Epithelial cell of esophagus (primary cell): Measurements from ENCODE around the gene AGAP3.

Source experiments
- DNase-seq: peaks from one replicate; pipeline ENCODE4 v3.0.0; 2010; ENCODE audit warnings: low read depth
- H3K4me3 ChIP-seq: 2 replicates; pipeline ENCODE4 v1.5.1; 2011; ENCODE audit warnings: mild to moderate bottlenecking, low read length, control low read depth
- TF ChIP-seq, protein P1 (sequence below): IDR thresholded peaks from 2 replicates; pipeline ENCODE4 v1.5.1; 2011; ENCODE audit warnings: low read depth, mild to moderate bottlenecking, low read length, control low read depth, inconsistent platforms; ENCODE audit not compliant: insufficient read depth; ENCODE audit errors: missing control alignments

Gene AGAP3

DNA sequence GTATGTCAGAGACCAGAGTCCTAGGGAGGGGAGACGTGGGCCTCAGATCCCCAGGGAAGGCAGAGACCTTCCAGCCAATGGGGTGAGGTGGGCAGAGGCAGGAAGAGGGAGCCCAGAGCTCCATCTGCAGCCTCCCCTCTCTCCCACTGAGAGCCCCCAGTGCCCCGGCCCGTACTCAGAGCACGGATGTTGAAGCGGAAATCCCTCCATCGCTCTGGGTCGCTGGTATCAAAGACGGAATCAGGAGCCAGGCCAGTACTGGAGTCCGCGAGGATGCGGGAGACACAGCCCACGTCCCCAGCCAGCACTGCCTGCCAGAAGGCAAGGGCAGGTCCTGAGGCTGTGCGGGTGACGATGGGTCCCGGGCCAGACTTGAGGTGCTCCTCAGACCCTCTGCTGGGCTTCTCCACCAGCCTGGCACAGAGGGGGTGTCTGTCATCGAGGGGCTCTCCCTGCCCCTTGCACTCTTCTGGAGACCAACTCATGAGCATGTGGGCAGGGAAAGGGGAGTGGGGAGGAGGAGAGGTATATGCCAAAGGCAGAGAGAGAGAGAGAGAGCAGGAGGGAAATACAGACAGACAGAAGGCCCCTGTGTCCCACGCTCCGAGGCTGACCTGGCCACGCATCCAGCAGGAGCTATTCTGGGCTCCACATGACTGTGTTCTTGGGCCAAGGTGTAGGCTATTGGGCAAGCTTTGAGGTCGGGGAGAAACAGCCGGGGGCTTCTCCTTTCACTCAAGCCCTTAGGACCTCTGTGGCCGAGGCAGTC lies 100.5 kb downstream of the AGAP3 start, which contains the start of gene ASB10:
TSS of gene ASB10 (minus strand) at position 611 of the 769 bp plus-strand sequence. CDS start at position 491, 120 bp downstream.
- H3K4me3 ChIP-seq = no peak within 1 kb of the TSS
- TF ChIP-seq, protein P1, sequence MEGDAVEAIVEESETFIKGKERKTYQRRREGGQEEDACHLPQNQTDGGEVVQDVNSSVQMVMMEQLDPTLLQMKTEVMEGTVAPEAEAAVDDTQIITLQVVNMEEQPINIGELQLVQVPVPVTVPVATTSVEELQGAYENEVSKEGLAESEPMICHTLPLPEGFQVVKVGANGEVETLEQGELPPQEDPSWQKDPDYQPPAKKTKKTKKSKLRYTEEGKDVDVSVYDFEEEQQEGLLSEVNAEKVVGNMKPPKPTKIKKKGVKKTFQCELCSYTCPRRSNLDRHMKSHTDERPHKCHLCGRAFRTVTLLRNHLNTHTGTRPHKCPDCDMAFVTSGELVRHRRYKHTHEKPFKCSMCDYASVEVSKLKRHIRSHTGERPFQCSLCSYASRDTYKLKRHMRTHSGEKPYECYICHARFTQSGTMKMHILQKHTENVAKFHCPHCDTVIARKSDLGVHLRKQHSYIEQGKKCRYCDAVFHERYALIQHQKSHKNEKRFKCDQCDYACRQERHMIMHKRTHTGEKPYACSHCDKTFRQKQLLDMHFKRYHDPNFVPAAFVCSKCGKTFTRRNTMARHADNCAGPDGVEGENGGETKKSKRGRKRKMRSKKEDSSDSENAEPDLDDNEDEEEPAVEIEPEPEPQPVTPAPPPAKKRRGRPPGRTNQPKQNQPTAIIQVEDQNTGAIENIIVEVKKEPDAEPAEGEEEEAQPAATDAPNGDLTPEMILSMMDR = no peak
- DNase-seq = no peak

DNA sequence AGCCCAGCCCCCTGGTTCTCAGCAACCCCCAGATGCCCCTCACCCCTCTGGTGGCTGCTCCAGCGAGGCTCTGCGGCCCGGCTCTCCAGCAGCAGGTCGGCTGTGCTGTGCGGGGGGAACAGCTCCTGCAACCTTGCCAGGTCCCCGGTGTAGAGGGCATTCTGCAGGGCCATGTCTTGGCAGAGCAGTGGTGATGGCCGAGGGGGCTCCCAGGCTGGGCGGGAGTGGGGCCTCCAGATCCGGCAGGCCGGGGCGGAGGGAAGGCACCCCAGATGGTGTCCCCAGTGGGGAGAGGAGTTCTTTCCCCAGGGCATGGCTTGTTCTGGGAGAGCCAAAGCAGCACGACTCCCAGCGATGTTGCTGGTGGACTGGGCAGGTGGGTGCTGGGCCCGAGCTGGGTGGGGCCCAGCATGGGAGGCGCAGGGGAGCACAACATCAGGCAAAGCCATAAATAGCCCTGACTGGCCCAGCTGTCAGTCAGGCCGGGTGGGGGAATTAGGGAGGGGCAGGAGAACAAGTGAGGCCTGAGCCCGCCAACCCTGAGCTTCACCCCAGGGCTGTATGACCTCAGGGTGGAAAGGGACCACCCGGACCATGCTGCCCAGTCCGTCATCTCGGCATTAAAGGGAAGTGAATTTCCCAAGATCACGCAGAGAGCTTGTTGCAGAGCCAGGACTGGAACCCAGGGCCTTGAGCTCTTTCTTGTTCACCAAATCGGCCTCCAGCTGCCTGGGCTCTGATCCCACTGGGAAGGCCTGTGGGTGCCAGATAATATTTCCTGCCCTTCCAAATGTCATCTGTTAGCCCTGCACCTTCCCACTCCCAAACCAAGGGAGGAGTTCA lies 101.4 kb downstream of the AGAP3 start:
- no peak overlapping the region for H3K4me3 ChIP-seq
- no peak for DNase-seq
- TF ChIP-seq, protein P1 = no peak

DNA sequence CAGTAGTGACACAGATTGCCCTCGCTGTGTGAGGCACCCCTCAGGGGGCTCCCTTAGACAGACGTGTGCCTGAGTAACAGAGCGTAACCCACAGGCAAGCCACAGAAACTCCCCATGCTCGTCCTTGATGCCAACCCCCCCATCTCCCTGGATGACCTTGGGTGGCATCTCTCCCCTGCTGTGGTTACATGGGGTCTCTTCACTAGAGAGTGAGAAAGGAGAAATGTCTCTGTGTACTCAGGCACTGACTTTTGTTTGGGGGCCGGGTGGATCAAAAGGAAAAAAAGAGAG lies 101.9 kb downstream of the AGAP3 start:
- H3K4me3 ChIP-seq = no peak overlapping the region
- TF ChIP-seq, protein P1 = no peak
- no peak for DNase-seq

DNA sequence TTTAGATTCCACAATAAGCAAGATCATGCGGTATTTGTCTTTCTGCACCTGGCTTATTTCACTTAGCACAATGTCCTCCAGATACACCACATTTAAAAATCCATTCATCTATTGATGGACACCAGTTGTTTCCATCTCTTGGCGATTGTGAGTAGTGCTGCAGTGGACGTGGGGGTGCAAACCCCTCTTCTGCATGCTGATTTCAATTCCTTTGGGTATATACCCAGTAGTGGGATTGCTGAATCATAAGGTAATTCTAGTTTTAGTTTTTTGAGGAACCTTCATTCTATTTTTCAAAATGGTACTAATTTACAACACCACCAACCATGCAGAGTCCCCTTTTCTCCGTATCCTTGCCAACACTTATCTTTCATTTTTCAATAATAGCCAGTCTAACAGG lies 102.8 kb downstream of the AGAP3 start:
- no peak for DNase-seq
- TF ChIP-seq, protein P1 = no peak
- H3K4me3 ChIP-seq = no peak overlapping the region

DNA sequence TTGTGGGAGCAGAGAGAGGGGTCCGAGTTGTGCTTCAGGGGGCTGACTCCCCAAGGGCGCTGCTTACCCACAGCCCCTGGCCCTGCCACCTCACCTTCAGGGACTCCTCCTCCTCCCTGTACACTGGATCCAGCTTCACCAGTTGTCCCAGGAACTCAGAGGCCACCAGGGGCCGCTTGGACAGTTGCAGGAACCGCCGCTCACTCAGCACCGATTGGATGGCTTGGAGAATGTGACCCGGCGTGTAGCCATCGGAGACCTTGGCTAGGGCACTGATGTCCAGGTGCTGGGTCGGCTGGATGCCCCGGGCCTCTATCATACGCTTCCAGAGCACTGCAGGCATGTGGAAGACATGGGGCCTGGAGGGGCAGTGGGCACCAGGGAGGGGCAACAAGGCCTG lies 105.3 kb downstream of the AGAP3 start:
- DNase-seq = no peak
- no peak overlapping the region for H3K4me3 ChIP-seq
- TF ChIP-seq, protein P1 = no peak

DNA sequence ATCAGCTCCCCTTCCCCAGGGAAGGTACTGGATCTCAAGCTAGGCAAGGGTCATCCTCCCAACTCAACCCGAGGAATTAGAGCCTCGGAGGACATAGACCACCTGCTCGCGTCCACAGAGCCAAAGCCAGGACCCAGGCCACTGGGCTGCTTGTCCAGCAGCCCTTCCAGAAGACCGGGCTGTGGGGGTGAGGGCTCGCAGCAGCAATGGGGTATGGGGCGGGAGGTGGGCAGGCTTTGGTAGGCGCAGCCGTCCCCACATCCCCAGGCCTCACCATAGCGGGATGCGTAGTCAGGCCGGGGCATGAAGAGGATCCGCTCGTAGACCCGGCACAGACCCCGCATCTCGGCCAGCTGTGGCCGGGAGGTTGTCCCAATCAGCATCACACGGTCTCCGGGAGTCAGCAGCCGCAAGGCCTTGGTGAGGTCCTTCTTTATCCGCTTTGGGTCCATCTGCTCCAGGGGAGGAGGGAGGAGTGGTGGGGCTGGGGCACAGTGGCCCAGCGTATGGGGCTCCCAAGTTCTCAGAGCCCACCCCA lies 105.8 kb downstream of the AGAP3 start:
- TF ChIP-seq, protein P1 = no peak
- no peak for DNase-seq
- H3K4me3 ChIP-seq = no peak overlapping the region
